ENCODE measurements around the gene PTPRA.

The PTPRA gene

GRCh38 chr20:2873010-2873746 is at the start of gene PTPRA:
Gene PTPRA, plus strand, starts transcription at chr20:2873481. Its CDS starts 90,797 bp downstream, at chr20:2964278.
- Histone ChIP-seq H3F3A (ENCODE audit: control insufficient read depth, insufficient read depth) (peaks cover 2% of the 10 kb centered on the region), H3K36me3 (ENCODE audit: control insufficient read depth, low read length) (peaks cover 24% of the 10 kb centered on the region), H3K9me2 (replicated peaks; ENCODE audit: control insufficient read depth, low read length) (no peaks in the 10 kb centered on the region), H3K27me3 (ENCODE audit: control insufficient read depth, low read length) (peaks cover 17% of the 10 kb centered on the region), H4K20me1 (ENCODE audit: control insufficient read depth, insufficient read depth, low read depth, low read length) (peaks cover 16% of the 10 kb centered on the region), H3K4me1 (ENCODE audit: control insufficient read depth, low read length) (peaks cover 27% of the 10 kb centered on the region), H3K27ac (ENCODE audit: low read depth, low read length) (peak within 1 kb of the TSS; percentile 20; the same call in 1 of the 2 replicates), H3K79me2 (ENCODE audit: control insufficient read depth, low read length) (peaks cover 44% of the 10 kb centered on the region), H3K4me2 (ENCODE audit: low read length) (peak within 1 kb of the TSS; percentile 99), H3K9me3 (ENCODE audit: control insufficient read depth, insufficient read depth, low read length) (no peaks in the 10 kb centered on the region), H3K4me3 (ENCODE audit: low read length) (peak within 1 kb of the TSS; percentile 85)
- TF ChIP-seq CTCF (IDR thresholded peaks at IDR 0.05; ENCODE audit: low read depth, low read length, poor library complexity, severe bottlenecking) (no peak), EZH2phosphoT487 (IDR thresholded peaks at IDR 0.05; ENCODE audit: borderline replicate concordance, low read length) (no peak)

GRCh38 chr20:2825761-2826160 is 47.5 kb upstream of the PTPRA start:
- Histone ChIP-seq H3K4me2 (ENCODE audit: low read length) (no peak overlapping the region), H3K9me2 (replicated peaks; ENCODE audit: control insufficient read depth, low read length) (no peaks in the 10 kb centered on the region), H3K27me3 (ENCODE audit: control insufficient read depth, low read length) (peaks cover 3% of the 10 kb centered on the region), H3K27ac (ENCODE audit: low read depth, low read length) (no peak overlapping the region), H3K36me3 (ENCODE audit: control insufficient read depth, low read length) (no peaks in the 10 kb centered on the region), H3K4me3 (ENCODE audit: low read length) (no peak overlapping the region), H3K4me1 (ENCODE audit: control insufficient read depth, low read length) (peaks cover 16% of the 10 kb centered on the region), H4K20me1 (ENCODE audit: control insufficient read depth, insufficient read depth, low read depth, low read length) (no peaks in the 10 kb centered on the region), H3F3A (ENCODE audit: control insufficient read depth, insufficient read depth) (no peaks in the 10 kb centered on the region), H3K9me3 (ENCODE audit: control insufficient read depth, insufficient read depth, low read length) (no peaks in the 10 kb centered on the region), H3K79me2 (ENCODE audit: control insufficient read depth, low read length) (no peaks in the 10 kb centered on the region)
- TF ChIP-seq CTCF (IDR thresholded peaks at IDR 0.05; ENCODE audit: low read depth, low read length, poor library complexity, severe bottlenecking), result no peak
- no peak for TF ChIP-seq EZH2phosphoT487 (IDR thresholded peaks at IDR 0.05; ENCODE audit: borderline replicate concordance, low read length)

- H3K9me2 ChIP-seq (replicated peaks; ENCODE audit: control insufficient read depth, low read length), result no peaks in the 10 kb centered on the region
- H3K36me3 ChIP-seq (ENCODE audit: control insufficient read depth, low read length), result no peaks in the 10 kb centered on the region
- no peaks in the 10 kb centered on the region for H3K9me3 ChIP-seq (ENCODE audit: control insufficient read depth, insufficient read depth, low read length)
- no peaks in the 10 kb centered on the region for H3K79me2 ChIP-seq (ENCODE audit: control insufficient read depth, low read length)
- H3K27ac ChIP-seq (ENCODE audit: low read depth, low read length), result no peak overlapping the region
- peak overlapping the region; percentile 4; the same call in 1 of the 2 replicates for H3K4me3 ChIP-seq (ENCODE audit: low read length)
- peak overlapping the region; percentile 42 for H3K4me2 ChIP-seq (ENCODE audit: low read length)
- H3K4me1 ChIP-seq (ENCODE audit: control insufficient read depth, low read length), result peaks cover 16% of the 10 kb centered on the region
- no peaks in the 10 kb centered on the region for H3F3A ChIP-seq (ENCODE audit: control insufficient read depth, insufficient read depth)
- no peak for TF ChIP-seq EZH2phosphoT487 (IDR thresholded peaks at IDR 0.05; ENCODE audit: borderline replicate concordance, low read length)
- TF ChIP-seq CTCF (IDR thresholded peaks at IDR 0.05; ENCODE audit: low read depth, low read length, poor library complexity, severe bottlenecking), result no peak
- peaks cover 3% of the 10 kb centered on the region for H3K27me3 ChIP-seq (ENCODE audit: control insufficient read depth, low read length)
- no peaks in the 10 kb centered on the region for H4K20me1 ChIP-seq (ENCODE audit: control insufficient read depth, insufficient read depth, low read depth, low read length)
These were observed 46.6 kb upstream of the PTPRA start for GRCh38 chr20:2826655-2827054.
